Measurements from ENCODE around the gene CACNA1C.

DNA sequence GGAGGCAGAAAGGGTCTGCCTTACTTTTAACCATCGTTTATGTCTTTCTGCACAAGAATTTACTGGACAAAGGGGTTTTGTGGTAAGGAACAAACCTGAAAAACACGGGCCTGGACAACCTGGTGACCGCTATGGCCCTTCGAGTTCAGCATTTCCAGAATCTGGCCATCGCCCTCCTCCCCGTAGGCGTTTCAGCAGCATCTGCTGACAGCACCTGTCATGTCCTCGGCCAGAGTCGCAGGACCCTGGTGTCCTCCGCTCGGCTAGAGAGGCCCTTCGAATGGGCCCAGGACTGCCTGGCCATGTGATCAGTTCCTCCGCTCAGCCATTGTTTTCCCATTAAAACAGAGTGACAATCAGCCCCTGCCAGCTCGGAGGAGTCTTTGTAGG is 599.2 kb downstream of the CACNA1C start:
- TF ChIP-seq, protein P1, sequence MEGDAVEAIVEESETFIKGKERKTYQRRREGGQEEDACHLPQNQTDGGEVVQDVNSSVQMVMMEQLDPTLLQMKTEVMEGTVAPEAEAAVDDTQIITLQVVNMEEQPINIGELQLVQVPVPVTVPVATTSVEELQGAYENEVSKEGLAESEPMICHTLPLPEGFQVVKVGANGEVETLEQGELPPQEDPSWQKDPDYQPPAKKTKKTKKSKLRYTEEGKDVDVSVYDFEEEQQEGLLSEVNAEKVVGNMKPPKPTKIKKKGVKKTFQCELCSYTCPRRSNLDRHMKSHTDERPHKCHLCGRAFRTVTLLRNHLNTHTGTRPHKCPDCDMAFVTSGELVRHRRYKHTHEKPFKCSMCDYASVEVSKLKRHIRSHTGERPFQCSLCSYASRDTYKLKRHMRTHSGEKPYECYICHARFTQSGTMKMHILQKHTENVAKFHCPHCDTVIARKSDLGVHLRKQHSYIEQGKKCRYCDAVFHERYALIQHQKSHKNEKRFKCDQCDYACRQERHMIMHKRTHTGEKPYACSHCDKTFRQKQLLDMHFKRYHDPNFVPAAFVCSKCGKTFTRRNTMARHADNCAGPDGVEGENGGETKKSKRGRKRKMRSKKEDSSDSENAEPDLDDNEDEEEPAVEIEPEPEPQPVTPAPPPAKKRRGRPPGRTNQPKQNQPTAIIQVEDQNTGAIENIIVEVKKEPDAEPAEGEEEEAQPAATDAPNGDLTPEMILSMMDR (conservative IDR thresholded peaks at IDR 0.05): no peak
- no peak for TF ChIP-seq ZFX (IDR thresholded peaks at IDR 0.05)

Data from C4-2B (cell line).